ENCODE measurements around the gene KDM5B. TPM values are rescaled to one million over a fixed set of nuclear protein-coding genes. Genes with fewer than 3 reads are reported as not detected.

The KDM5B gene
- total RNA-seq, 1 experiment from 2014 or later: 44.6 TPM

DNA sequence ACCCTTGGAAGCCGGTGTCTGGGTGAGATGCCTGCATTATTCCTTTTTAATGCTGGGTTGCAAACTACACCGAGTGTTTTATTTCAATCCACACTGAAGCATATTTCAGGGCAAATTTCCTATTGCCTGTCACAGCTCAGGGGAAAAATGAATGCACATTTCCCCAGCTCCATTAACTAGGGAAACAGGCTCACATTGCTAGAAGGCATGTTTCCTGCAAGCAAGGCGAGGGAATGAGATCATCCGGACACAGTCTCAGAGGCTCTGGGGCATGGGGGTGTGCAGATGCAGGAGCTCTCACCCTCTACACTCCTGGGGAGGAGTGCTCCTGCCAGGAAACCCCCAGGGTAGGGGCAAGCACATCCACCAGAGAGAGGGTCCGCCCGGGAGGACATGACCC is 122.6 kb downstream of the KDM5B start:
- ATAC-seq (no peak), DNase-seq (ENCODE audit: low read depth, low spot score) (no peak)
- no peak overlapping the region for H3K9ac ChIP-seq (ENCODE audit: low read length)
- no peaks in the 10 kb centered on the region for H3K36me3 ChIP-seq (ENCODE audit: control insufficient read depth in 1 of 2, insufficient read depth in 2 of 2, low read length in 2 of 2)
- no peaks in the 10 kb centered on the region for H4K20me1 ChIP-seq (ENCODE audit: insufficient read depth)
- no peaks in the 10 kb centered on the region for H3K79me2 ChIP-seq (ENCODE audit: insufficient read depth, low read length)
- RAD21 ChIA-PET (ENCODE audit: low non-redundant PET in 1 of 2, low total read pairs in 2 of 2, uncharacterized antibody in 2 of 2, unreplicated experiment in 2 of 2): no interaction called here
- CTCF ChIA-PET: no interaction called here
- TF ChIP-seq, protein P1, sequence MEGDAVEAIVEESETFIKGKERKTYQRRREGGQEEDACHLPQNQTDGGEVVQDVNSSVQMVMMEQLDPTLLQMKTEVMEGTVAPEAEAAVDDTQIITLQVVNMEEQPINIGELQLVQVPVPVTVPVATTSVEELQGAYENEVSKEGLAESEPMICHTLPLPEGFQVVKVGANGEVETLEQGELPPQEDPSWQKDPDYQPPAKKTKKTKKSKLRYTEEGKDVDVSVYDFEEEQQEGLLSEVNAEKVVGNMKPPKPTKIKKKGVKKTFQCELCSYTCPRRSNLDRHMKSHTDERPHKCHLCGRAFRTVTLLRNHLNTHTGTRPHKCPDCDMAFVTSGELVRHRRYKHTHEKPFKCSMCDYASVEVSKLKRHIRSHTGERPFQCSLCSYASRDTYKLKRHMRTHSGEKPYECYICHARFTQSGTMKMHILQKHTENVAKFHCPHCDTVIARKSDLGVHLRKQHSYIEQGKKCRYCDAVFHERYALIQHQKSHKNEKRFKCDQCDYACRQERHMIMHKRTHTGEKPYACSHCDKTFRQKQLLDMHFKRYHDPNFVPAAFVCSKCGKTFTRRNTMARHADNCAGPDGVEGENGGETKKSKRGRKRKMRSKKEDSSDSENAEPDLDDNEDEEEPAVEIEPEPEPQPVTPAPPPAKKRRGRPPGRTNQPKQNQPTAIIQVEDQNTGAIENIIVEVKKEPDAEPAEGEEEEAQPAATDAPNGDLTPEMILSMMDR (IDR thresholded peaks at IDR 0.05 in 2 of 3, conservative IDR thresholded peaks at IDR 0.05 in 1 of 3; ENCODE audit: borderline replicate concordance in 1 of 3, insufficient read depth in 1 of 3, low read depth in 2 of 3, low read length in 2 of 3): no peak
- TF ChIP-seq YY1 (IDR thresholded peaks at IDR 0.05; ENCODE audit: extremely low read depth, insufficient replicate concordance, low read depth, low read length) (no peak), ZNF274 (IDR thresholded peaks at IDR 0.05; ENCODE audit: low read depth, low read length) (no peak), SIN3A (IDR thresholded peaks at IDR 0.05; ENCODE audit: low read depth) (no peak), CBX3 (IDR thresholded peaks at IDR 0.05; ENCODE audit: low read depth) (no peak), EGR1 (IDR thresholded peaks at IDR 0.05; ENCODE audit: low read depth) (no peak), CEBPB (IDR thresholded peaks at IDR 0.05; ENCODE audit: low read depth) (no peak), SP1 (IDR thresholded peaks at IDR 0.05; ENCODE audit: low read depth) (no peak)
- no peaks in the 10 kb centered on the region for H3K9me2 ChIP-seq (ENCODE audit: insufficient read depth)
- intact Hi-C loops (cut with micrococcal nuclease): no loop called here
- BruUV-seq (replicated peaks): no TSS peak
- no peak overlapping the region for H3K27ac ChIP-seq (ENCODE audit: low read depth, low read length)
- H3K9me3 ChIP-seq (ENCODE audit: control insufficient read depth in 1 of 2, insufficient read depth in 1 of 2, low read depth in 1 of 2, low read length in 2 of 2): no peaks in the 10 kb centered on the region
- H3K27me3 ChIP-seq (ENCODE audit: insufficient read depth, low read length): peaks cover 74% of the 10 kb centered on the region
- POLR2A ChIA-PET: no interaction called here
- H3K4me3 ChIP-seq (replicated peaks in 1 of 2; ENCODE audit: low read depth in 1 of 2, low read length in 2 of 2): no peak overlapping the region
- H3K4me2 ChIP-seq (ENCODE audit: low read length): no peak overlapping the region
- H3K4me1 ChIP-seq (ENCODE audit: control insufficient read depth in 1 of 2, insufficient read depth in 2 of 2, low read length in 2 of 2): peaks cover 5 to 8% of the 10 kb centered on the region in 2 experiments; a peak in 3 of 4 replicates
- H2AFZ ChIP-seq (ENCODE audit: low read depth, low read length, poor library complexity, severe bottlenecking): no peak overlapping the region

DNA sequence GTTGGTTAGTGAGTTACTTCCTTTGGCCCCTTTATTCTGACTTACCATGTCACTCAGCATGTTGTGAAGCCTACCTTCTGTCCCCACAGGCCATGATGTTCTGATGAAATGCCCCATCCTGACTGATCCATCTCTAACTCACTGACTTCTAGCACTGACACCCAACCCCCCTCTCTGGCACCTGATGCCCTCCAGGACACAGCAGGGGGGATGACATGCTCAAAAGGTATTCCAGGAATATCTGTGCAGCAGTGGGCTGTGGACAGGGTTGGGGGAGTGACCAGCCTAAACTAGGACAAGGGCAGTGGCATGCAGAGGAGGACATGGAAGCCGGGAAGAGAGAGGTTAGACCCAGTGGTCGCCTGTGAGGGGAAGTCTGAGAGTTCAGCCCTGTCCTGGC is 123.5 kb downstream of the KDM5B start:
- no peak overlapping the region for H3K27ac ChIP-seq (ENCODE audit: low read depth, low read length)
- no peaks in the 10 kb centered on the region for H3K9me3 ChIP-seq (ENCODE audit: control insufficient read depth in 1 of 2, insufficient read depth in 1 of 2, low read depth in 1 of 2, low read length in 2 of 2)
- no peak overlapping the region for H3K9ac ChIP-seq (ENCODE audit: low read length)
- peak overlapping the region; percentile 40; the same call in 1 of the 2 replicates for H3K4me2 ChIP-seq (ENCODE audit: low read length)
- ChIA-PET CTCF (no interaction called here), RAD21 (ENCODE audit: low non-redundant PET in 1 of 2, low total read pairs in 2 of 2, uncharacterized antibody in 2 of 2, unreplicated experiment in 2 of 2) (no interaction called here), POLR2A (no interaction called here)
- no TSS peak for BruUV-seq (replicated peaks)
- TF ChIP-seq POLR2A (IDR thresholded peaks at IDR 0.05; ENCODE audit: borderline replicate concordance, extremely low read depth, insufficient read depth, insufficient read length): no peak
- TF ChIP-seq, protein P2, sequence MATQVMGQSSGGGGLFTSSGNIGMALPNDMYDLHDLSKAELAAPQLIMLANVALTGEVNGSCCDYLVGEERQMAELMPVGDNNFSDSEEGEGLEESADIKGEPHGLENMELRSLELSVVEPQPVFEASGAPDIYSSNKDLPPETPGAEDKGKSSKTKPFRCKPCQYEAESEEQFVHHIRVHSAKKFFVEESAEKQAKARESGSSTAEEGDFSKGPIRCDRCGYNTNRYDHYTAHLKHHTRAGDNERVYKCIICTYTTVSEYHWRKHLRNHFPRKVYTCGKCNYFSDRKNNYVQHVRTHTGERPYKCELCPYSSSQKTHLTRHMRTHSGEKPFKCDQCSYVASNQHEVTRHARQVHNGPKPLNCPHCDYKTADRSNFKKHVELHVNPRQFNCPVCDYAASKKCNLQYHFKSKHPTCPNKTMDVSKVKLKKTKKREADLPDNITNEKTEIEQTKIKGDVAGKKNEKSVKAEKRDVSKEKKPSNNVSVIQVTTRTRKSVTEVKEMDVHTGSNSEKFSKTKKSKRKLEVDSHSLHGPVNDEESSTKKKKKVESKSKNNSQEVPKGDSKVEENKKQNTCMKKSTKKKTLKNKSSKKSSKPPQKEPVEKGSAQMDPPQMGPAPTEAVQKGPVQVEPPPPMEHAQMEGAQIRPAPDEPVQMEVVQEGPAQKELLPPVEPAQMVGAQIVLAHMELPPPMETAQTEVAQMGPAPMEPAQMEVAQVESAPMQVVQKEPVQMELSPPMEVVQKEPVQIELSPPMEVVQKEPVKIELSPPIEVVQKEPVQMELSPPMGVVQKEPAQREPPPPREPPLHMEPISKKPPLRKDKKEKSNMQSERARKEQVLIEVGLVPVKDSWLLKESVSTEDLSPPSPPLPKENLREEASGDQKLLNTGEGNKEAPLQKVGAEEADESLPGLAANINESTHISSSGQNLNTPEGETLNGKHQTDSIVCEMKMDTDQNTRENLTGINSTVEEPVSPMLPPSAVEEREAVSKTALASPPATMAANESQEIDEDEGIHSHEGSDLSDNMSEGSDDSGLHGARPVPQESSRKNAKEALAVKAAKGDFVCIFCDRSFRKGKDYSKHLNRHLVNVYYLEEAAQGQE (IDR thresholded peaks at IDR 0.05; ENCODE audit: low read depth): no peak
- no peak for TF ChIP-seq RAD21 (IDR thresholded peaks at IDR 0.05; ENCODE audit: low read depth)
- TF ChIP-seq, protein P1 (IDR thresholded peaks at IDR 0.05 in 2 of 3, conservative IDR thresholded peaks at IDR 0.05 in 1 of 3; ENCODE audit: borderline replicate concordance in 1 of 3, insufficient read depth in 1 of 3, low read depth in 2 of 3, low read length in 2 of 3): no peak
- TF ChIP-seq, protein P3, sequence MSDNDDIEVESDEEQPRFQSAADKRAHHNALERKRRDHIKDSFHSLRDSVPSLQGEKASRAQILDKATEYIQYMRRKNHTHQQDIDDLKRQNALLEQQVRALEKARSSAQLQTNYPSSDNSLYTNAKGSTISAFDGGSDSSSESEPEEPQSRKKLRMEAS (IDR thresholded peaks at IDR 0.05): no peak
- no peak for TF ChIP-seq CEBPB (IDR thresholded peaks at IDR 0.05; ENCODE audit: low read depth)
- TF ChIP-seq SIN3A (IDR thresholded peaks at IDR 0.05; ENCODE audit: low read depth): no peak
- TF ChIP-seq EGR1 (IDR thresholded peaks at IDR 0.05; ENCODE audit: low read depth): no peak
- no peak overlapping the region for H2AFZ ChIP-seq (ENCODE audit: low read depth, low read length, poor library complexity, severe bottlenecking)
- H4K20me1 ChIP-seq (ENCODE audit: insufficient read depth): no peaks in the 10 kb centered on the region
- no peaks in the 10 kb centered on the region for H3K79me2 ChIP-seq (ENCODE audit: insufficient read depth, low read length)
- no peak for DNase-seq (ENCODE audit: low read depth, low spot score)
- peaks cover 5 to 8% of the 10 kb centered on the region in 2 experiments; a peak in 3 of 4 replicates for H3K4me1 ChIP-seq (ENCODE audit: control insufficient read depth in 1 of 2, insufficient read depth in 2 of 2, low read length in 2 of 2)
- no peaks in the 10 kb centered on the region for H3K9me2 ChIP-seq (ENCODE audit: insufficient read depth)
- no peaks in the 10 kb centered on the region for H3K36me3 ChIP-seq (ENCODE audit: control insufficient read depth in 1 of 2, insufficient read depth in 2 of 2, low read length in 2 of 2)
- peaks cover 64% of the 10 kb centered on the region for H3K27me3 ChIP-seq (ENCODE audit: insufficient read depth, low read length)
- intact Hi-C loops (cut with micrococcal nuclease): no loop called here
- H3K4me3 ChIP-seq (replicated peaks in 1 of 2; ENCODE audit: low read depth in 1 of 2, low read length in 2 of 2): no peak overlapping the region
- no peak for ATAC-seq

All from HCT116 (cell line).